WI38 (cell line): ENCODE data around the gene GLYATL2.

Experiments
- H3K4me3 ChIP-seq: 2 replicates; pipeline ENCODE4 v1.5.1; 2011; ENCODE audit warnings: low read depth, mild to moderate bottlenecking, control low read depth, low read length
- CTCF ChIP-seq: IDR thresholded peaks from 2 replicates; pipeline ENCODE4 v1.5.1; 2012; ENCODE audit warnings: low read depth, mild to moderate bottlenecking, control low read depth, low read length

Gene GLYATL2

DNA sequence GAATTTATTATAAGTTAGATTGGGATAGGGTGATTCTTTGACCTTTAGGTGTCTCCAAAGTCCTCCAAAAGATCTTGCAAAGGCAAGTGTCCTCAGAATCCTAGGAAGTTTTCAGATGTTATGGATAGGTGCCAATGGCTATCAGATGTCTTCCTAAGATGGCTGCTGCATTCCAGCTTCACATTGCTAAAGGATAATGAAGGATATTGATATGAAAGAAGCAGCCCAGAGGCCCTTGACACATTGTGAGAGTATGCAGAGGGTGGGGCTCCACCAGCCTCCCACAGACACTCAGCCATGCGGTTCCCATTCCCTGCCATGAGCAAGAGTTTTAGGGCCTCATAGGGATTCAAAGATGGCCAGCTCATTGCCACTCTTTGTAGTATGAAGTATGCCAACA is 22.3 kb upstream of the GLYATL2 start:
- no peak for TF ChIP-seq CTCF
- no peak overlapping the region for H3K4me3 ChIP-seq

- H3K4me3 ChIP-seq = no peak overlapping the region
- no peak for TF ChIP-seq CTCF
Observed at GRCh38 chr11:58864335-58864734, 19.8 kb upstream of the GLYATL2 start.

DNA sequence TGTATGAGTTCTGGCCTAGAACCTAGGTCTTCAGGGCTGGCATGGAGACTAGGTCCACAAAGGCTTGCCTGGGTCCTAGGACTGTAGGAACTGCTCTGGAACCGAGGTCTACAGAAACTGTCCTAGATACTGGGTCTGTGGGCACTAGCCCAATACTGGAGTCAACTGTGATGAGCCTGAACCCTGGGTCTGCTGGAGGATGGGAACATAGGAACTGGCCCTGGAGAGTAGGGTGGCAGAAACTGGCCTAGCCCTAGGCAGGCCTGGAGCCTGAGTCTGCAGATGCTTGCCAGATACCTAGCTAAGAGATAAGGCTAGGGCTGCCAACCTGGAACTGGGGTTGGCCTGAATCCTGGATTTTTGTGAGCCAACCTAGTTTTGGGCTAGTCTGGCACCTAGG is 19.2 kb upstream of the GLYATL2 start:
- H3K4me3 ChIP-seq = no peak overlapping the region
- TF ChIP-seq CTCF = no peak

DNA sequence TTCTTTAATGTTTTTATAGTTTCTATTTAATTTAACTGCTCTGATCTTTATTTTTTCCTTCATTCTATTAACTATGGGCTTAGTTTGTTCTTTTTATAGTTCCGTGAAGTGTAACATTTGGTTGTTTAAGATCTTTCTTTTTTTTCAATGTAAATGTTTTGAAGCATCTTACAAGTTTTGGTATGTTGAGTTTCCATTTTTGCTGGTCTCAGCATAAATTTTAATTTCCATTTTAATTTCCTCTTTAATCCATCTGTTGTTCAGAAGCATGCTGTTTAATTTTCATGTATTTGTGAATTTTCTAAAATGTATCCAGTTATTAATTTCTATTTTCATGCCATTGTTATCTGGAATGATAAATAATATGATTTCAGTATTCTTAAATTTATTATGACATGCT is 17.0 kb upstream of the GLYATL2 start:
- TF ChIP-seq CTCF = no peak
- no peak overlapping the region for H3K4me3 ChIP-seq

DNA sequence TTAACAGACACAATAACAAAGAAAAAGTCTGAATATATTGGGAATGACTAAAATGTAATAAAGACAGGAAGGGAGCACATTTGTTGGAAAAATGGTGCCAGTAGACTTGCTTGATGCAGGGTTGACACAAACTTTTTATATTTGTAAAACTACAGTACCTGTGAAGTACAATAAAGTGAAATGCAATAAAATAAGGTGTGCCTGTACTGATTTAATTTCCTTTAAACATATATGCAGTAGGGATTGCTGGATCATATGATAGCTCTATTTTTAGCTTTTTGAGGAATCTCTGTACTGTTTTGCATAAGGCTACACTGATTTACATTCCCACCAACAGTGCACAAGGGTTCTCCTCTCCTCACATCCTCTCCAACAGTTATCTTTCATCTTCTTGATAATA is 12.3 kb upstream of the GLYATL2 start:
- H3K4me3 ChIP-seq = no peak overlapping the region
- TF ChIP-seq CTCF = no peak

DNA sequence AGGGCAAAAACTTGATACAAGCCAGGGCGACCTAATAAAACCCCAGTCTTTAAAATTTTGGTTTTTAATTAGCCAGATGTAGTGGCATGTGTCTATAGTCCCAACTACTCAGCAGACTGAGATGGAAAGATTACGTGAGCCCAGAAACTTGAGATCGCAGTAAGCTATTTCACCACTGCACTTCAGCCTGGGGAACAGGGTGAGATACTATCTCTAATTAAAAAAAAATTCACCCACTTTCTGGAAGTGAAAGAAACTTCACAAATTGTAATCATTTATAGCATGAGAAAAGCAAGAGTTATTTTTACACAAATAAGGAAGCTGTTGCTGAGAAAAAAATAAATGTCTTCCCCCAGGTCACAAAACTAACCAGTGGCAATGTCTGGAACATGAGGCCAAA is 882 bp upstream of the GLYATL2 start:
- TF ChIP-seq CTCF = no peak
- no peak overlapping the region for H3K4me3 ChIP-seq

- TF ChIP-seq CTCF = no peak
- no peak overlapping the region for H3K4me3 ChIP-seq
Observed at GRCh38 chr11:58837707-58838388, 6.7 kb downstream of the GLYATL2 start.
